Tibial nerve (tissue), 4 donors: Measurements from ENCODE around the gene RASA3. TPM values are rescaled to one million over a fixed set of nuclear protein-coding genes. Genes with fewer than 3 reads are reported as not detected.

Experiments used
- DNase-seq, 2 donors: peaks; one replicate each; pipeline ENCODE4 v3.0.0-alpha.2; 2019; ENCODE audit warnings: low spot score in 2 of 2
- H3K27ac ChIP-seq, 4 donors: fragments of 200-600 bp; sonication (generic) in 3 of 4; one replicate each; pipeline ENCODE4 v1.5.1; 2017 to 2019; ENCODE audit warnings: mild to moderate bottlenecking in 1 of 4
- H3K27me3 ChIP-seq, 2 donors: fragments of 200-600 bp; sonication (generic) in 1 of 2; one replicate each; pipeline versions ENCODE4 v1.5.1 to v1.6.0; 2017 to 2019
- H3K36me3 ChIP-seq, 3 donors: fragments of 200-600 bp; sonication (generic); one replicate each; pipeline ENCODE4 v1.5.1; 2018 to 2019
- H3K4me1 ChIP-seq, 4 donors: fragments of 200-600 bp; sonication (generic) in 3 of 4; one replicate each; pipeline ENCODE4 v1.5.1; 2017 to 2019
- H3K4me3 ChIP-seq, 4 donors: fragments of 200-600 bp; sonication (generic) in 3 of 4; one replicate each; pipeline ENCODE4 v1.5.1; 2017 to 2019; ENCODE audit warnings: mild to moderate bottlenecking in 1 of 4, moderate library complexity in 1 of 4
- H3K9me3 ChIP-seq, 4 donors: fragments of 200-600 bp; sonication (generic) in 3 of 4; one replicate each; pipeline ENCODE4 v1.5.1; 2017 to 2019
- CTCF ChIP-seq, 5 experiments: fragments of 200-600 bp in 3 of 5; fragments of 450-650 bp in 2 of 5; sonication (generic) in 3 of 5; IDR thresholded peaks; one replicate each; pipeline ENCODE4 v1.5.1; 2016 to 2019; ENCODE audit warnings: antibody characterized with exemption in 5 of 5, mild to moderate bottlenecking in 3 of 5, moderate library complexity in 2 of 5
- EP300 ChIP-seq, 2 donors: sonication (generic); formaldehyde crosslinking; IDR thresholded peaks; one replicate each; pipeline ENCODE4 v1.6.1; 2017; ENCODE audit warnings: antibody characterized with exemption in 2 of 2, mild to moderate bottlenecking in 1 of 2
- POLR2A ChIP-seq, 2 donors: fragments of 450-650 bp; IDR thresholded peaks; one replicate each; pipeline ENCODE4 v1.6.1; 2017; ENCODE audit warnings: antibody characterized with exemption in 2 of 2, mild to moderate bottlenecking in 2 of 2, moderate library complexity in 2 of 2
- WGBS, 2 donors: methylation state at CpG; one replicate each; pipeline ENCODE4 v1.1.5; 2018; 5-methylcytosine and 5-hydroxymethylcytosine counted together
- total RNA-seq, 4 donors: library from RNA; depleted of rRNA; stranded (reverse); fragments of >200 nt; gene quantifications; one replicate each; pipeline ENCODE4 v1.1.0, GENCODE V29; 2016

RASA3 gene
- total RNA-seq, 4 donors from 2014 or later, result 36.2 to 63.3 (median 46.3) TPM

GRCh38 chr13:113999618-113999910 lies 132.9 kb downstream of the RASA3 start:
- H3K4me3 ChIP-seq, result no peak overlapping the region
- H3K4me1 ChIP-seq, result peaks cover 0 to 14% (median 10%) of the 10 kb centered on the region in 4 donors
- WGBS, 2 donors, result 60 to 63% methylated on average over 1 to 2 of the region's 10 CpGs
- H3K9me3 ChIP-seq, result no peaks in the 10 kb centered on the region
- no peak for DNase-seq
- peak overlapping the region in 2 of 4 donors; percentile 53 to 73 for H3K27ac ChIP-seq
- no peak for TF ChIP-seq EP300 (IDR thresholded peaks at IDR 0.05)
- TF ChIP-seq POLR2A (IDR thresholded peaks at IDR 0.05), result no peak
- TF ChIP-seq CTCF (IDR thresholded peaks at IDR 0.05), result no peak
- peaks cover 0 to 64% (median 0%) of the 10 kb centered on the region in 3 donors for H3K36me3 ChIP-seq
- H3K27me3 ChIP-seq, result no peaks in the 10 kb centered on the region

GRCh38 chr13:113998781-113999617 lies 133.4 kb downstream of the RASA3 start:
- H3K27ac ChIP-seq, result peak overlapping the region in 3 of 4 donors; percentile 21 to 73 (median 53)
- H3K9me3 ChIP-seq, result no peaks in the 10 kb centered on the region
- H3K4me1 ChIP-seq, result peaks cover 0 to 14% (median 10%) of the 10 kb centered on the region in 4 donors
- H3K36me3 ChIP-seq, result peaks cover 0 to 64% (median 0%) of the 10 kb centered on the region in 3 donors
- no peak for DNase-seq
- H3K27me3 ChIP-seq, result no peaks in the 10 kb centered on the region
- H3K4me3 ChIP-seq, result no peak overlapping the region
- WGBS, 2 donors, result 68 to 73% methylated on average over 32 to 38 of the region's 42 CpGs
- TF ChIP-seq CTCF (IDR thresholded peaks at IDR 0.05) (no peak), POLR2A (IDR thresholded peaks at IDR 0.05) (no peak), EP300 (IDR thresholded peaks at IDR 0.05) (no peak)

DNA sequence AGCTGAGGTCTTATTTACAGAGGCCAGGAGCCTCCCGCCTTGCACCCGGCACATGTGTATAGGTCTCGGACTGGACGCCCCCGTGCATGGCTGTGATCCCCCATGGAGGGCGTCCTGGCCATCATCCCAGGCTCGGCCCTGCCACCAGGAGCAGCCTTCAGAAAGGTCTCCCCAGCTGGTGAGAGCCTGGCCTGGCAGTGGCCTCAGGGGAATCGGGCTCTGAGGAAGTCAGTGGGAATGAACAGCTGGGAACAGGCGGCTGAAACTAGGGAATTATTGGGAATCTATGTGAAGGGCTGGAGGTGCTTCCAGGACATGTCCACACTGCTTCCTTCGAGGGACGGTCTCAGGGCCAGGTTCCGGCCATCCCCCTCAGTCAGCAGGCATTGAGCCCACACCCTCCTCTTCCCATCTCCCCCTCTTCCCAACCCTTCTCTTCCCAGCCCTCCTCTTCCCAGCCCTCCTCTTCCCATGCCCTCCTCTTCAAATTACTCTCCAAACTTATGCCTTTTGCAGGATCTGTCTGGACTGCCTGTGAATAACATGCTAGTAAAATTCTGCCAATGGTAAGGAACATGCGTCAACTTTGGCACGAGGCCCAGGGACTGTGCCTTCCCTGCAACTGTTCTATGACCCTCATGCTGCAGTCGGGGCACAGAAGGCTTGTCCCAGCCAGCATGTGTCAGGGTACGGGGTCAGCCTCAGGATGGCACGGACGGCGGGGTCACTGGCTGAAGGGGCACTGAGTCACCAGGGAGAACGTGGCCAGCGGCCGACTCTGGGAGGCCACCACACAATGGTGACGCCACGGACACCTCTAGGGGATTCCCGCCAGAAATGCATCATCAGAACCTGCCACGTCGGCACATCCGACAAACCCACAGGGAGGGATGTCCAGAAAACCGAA lies 134.3 kb downstream of the RASA3 start:
- peak overlapping the region in 3 of 4 donors; percentile 21 to 60 (median 53) for H3K27ac ChIP-seq
- H3K4me1 ChIP-seq, result peaks cover 0 to 14% (median 10%) of the 10 kb centered on the region in 4 donors
- H3K27me3 ChIP-seq, result no peaks in the 10 kb centered on the region
- WGBS, 2 donors, result 55 to 62% methylated on average over 23 to 25 of the region's 29 CpGs
- H3K4me3 ChIP-seq, result no peak overlapping the region
- DNase-seq, result peak; percentile 52 to 63
- no peak for TF ChIP-seq POLR2A (IDR thresholded peaks at IDR 0.05)
- TF ChIP-seq CTCF (IDR thresholded peaks at IDR 0.05), result no peak
- peak in 1 of 2 donors; percentile 79 for TF ChIP-seq EP300 (IDR thresholded peaks at IDR 0.05)
- peaks cover 0 to 66% (median 0%) of the 10 kb centered on the region in 3 donors for H3K36me3 ChIP-seq
- no peaks in the 10 kb centered on the region for H3K9me3 ChIP-seq

GRCh38 chr13:113996912-113997745 lies 135.3 kb downstream of the RASA3 start:
- H3K27ac ChIP-seq, result peak overlapping the region in 3 of 4 donors; percentile 21 to 60 (median 53)
- H3K4me3 ChIP-seq, result no peak overlapping the region
- 82% methylated on average over 13 of the region's 13 CpGs for WGBS, 2 donors
- no peaks in the 10 kb centered on the region for H3K27me3 ChIP-seq
- no peak for TF ChIP-seq EP300 (IDR thresholded peaks at IDR 0.05)
- TF ChIP-seq CTCF (IDR thresholded peaks at IDR 0.05), result no peak
- no peak for TF ChIP-seq POLR2A (IDR thresholded peaks at IDR 0.05)
- no peaks in the 10 kb centered on the region for H3K9me3 ChIP-seq
- H3K36me3 ChIP-seq, result peaks cover 0 to 66% (median 0%) of the 10 kb centered on the region in 3 donors
- DNase-seq, result no peak
- peaks cover 0 to 14% (median 10%) of the 10 kb centered on the region in 4 donors for H3K4me1 ChIP-seq
